H1 (cell line): ENCODE measurements around the gene SLC24A3. TPM values are rescaled to one million over a fixed set of nuclear protein-coding genes. Genes with fewer than 3 reads are reported as not detected.
A peak's percentile ranks its signal among the peaks of the same experiment; 100 is the strongest.

Source experiments
- CTCF ChIA-PET: fragments of 300-600 bp; sonication (Branson Sonifier 250); formaldehyde crosslinking; loops from one replicate; lab custom pipeline; 2021; ENCODE audit not compliant: partially characterized antibody; lab: Charles Lee
- POLR2A ChIA-PET: fragments of 300-600 bp; sonication (Branson Sonifier 250); formaldehyde crosslinking; loops from one replicate; lab custom pipeline; 2021; ENCODE audit warnings: inconsistent platforms; ENCODE audit not compliant: partially characterized antibody; lab: Charles Lee
- DNase-seq, 2 experiments: peaks; one replicate each; pipeline versions ENCODE4 v3.0.0 to v3.0.0-alpha.2; 2010 to 2022; ENCODE audit warnings: low spot score in 2 of 2, low read depth in 1 of 2, mixed read lengths in 1 of 2
- FAIRE-seq: peaks from 2 replicates; lab custom pipeline; 2011; peaks lifted over from hg19 to GRCh38; lab: Jason Lieb, UNC
- H2AFZ ChIP-seq: 2 replicates; pipeline ENCODE4 v1.8.1; 2012; ENCODE audit warnings: low read length, inconsistent platforms
- H2AK5ac ChIP-seq: 2 replicates; pipeline ENCODE4 v1.6.1; 2013; ENCODE audit warnings: low read depth, low read length
- H2BK120ac ChIP-seq: replicated peaks from 2 replicates; pipeline ENCODE3; 2013; ENCODE audit warnings: low read depth, low read length, inconsistent platforms
- H2BK12ac ChIP-seq: 2 replicates; pipeline ENCODE4 v1.6.1; 2013; ENCODE audit warnings: low read depth, low read length
- H2BK15ac ChIP-seq: 2 replicates; pipeline ENCODE4 v1.6.1; 2013; ENCODE audit warnings: low read length
- H2BK20ac ChIP-seq: 2 replicates; pipeline ENCODE4 v1.6.1; 2013; ENCODE audit warnings: low read length
- H2BK5ac ChIP-seq: 2 replicates; pipeline ENCODE4 v1.6.1; 2013; ENCODE audit warnings: low read depth, low read length
- H3K14ac ChIP-seq: 2 replicates; pipeline ENCODE4 v1.6.1; 2013; ENCODE audit warnings: inconsistent platforms; ENCODE audit not compliant: insufficient read length
- H3K18ac ChIP-seq: 2 replicates; pipeline ENCODE4 v1.6.1; 2013; ENCODE audit warnings: low read length; ENCODE audit errors: extremely low read depth
- H3K23ac ChIP-seq: 2 replicates; pipeline ENCODE4 v1.6.1; 2013; ENCODE audit warnings: inconsistent platforms; ENCODE audit not compliant: insufficient read length
- H3K23me2 ChIP-seq: 2 replicates; pipeline ENCODE4 v1.6.1; 2013; ENCODE audit warnings: low read depth, low read length
- H3K27ac ChIP-seq: 2 replicates; pipeline ENCODE4 v1.6.1; 2011; ENCODE audit warnings: low read depth, low read length, inconsistent platforms
- H3K27me3 ChIP-seq, 4 experiments: replicated peaks in 1 of 4; 1 replicate in 1 of 4; 2 replicates in 3 of 4; pipeline versions ENCODE4 v1.6.1 to v1.8.1; 2011 to 2013; ENCODE audit warnings: low read length in 3 of 4, mild to moderate bottlenecking in 3 of 4, inconsistent platforms in 2 of 4, mixed read lengths in 2 of 4, moderate library complexity in 1 of 4; ENCODE audit not compliant: control insufficient read depth in 3 of 4, insufficient read depth in 3 of 4; ENCODE audit errors: extremely low read depth in 1 of 4
- H3K36me3 ChIP-seq, 4 experiments: 2 replicates each; pipeline versions ENCODE4 v1.6.1 to v1.8.1; 2011 to 2013; ENCODE audit warnings: mild to moderate bottlenecking in 4 of 4, low read length in 3 of 4, moderate library complexity in 2 of 4, control low read depth in 1 of 4, inconsistent platforms in 1 of 4; ENCODE audit not compliant: insufficient read depth in 4 of 4, control insufficient read depth in 2 of 4
- H3K4ac ChIP-seq: replicated peaks from 2 replicates; pipeline ENCODE3; 2013; ENCODE audit warnings: low read length, low read depth, mixed read lengths, inconsistent platforms; ENCODE audit not compliant: insufficient read length
- H3K4me1 ChIP-seq, 4 experiments: replicated peaks in 1 of 4; 1 replicate in 1 of 4; 2 replicates in 3 of 4; pipeline versions ENCODE4 v1.6.1 to v1.8.1; 2011 to 2013; ENCODE audit warnings: low read length in 3 of 4, inconsistent platforms in 2 of 4, mixed read lengths in 1 of 4; ENCODE audit not compliant: insufficient read depth in 4 of 4, control insufficient read depth in 3 of 4
- H3K4me2 ChIP-seq, 2 experiments: 2 replicates each; pipeline versions ENCODE4 v1.6.1 to v1.8.1; 2011 to 2013; ENCODE audit warnings: low read depth in 2 of 2, low read length in 2 of 2, control low read depth in 1 of 2, inconsistent platforms in 1 of 2, mild to moderate bottlenecking in 1 of 2; ENCODE audit not compliant: insufficient read depth in 1 of 2
- H3K4me3 ChIP-seq, 4 experiments: fragments of 200-600, 300-600 bp in 1 of 4; sonication (generic), shearing (Covaris generic), sonication (Bioruptor Twin) in 1 of 4; 2 replicates each; pipeline versions ENCODE4 v1.5.1 to v1.8.1; 2011 to 2016; ENCODE audit warnings: low read length in 4 of 4, low read depth in 3 of 4, control low read depth in 2 of 4, inconsistent platforms in 2 of 4, mild to moderate bottlenecking in 2 of 4, mixed read lengths in 1 of 4, moderate library complexity in 1 of 4; ENCODE audit not compliant: insufficient read depth in 2 of 4; ENCODE audit errors: extremely low read depth in 1 of 4
- H3K56ac ChIP-seq: replicated peaks from 2 replicates; pipeline ENCODE3; 2013; ENCODE audit warnings: low read depth, mild to moderate bottlenecking, mixed read lengths, low read length, inconsistent platforms; ENCODE audit not compliant: insufficient read length
- H3K79me1 ChIP-seq: 2 replicates; pipeline ENCODE4 v1.6.1; 2013; ENCODE audit warnings: low read depth, low read length, control low read depth
- H3K79me2 ChIP-seq, 2 experiments: 2 replicates each; pipeline versions ENCODE4 v1.6.1 to v1.8.1; 2012 to 2013; ENCODE audit warnings: low read length in 2 of 2, mild to moderate bottlenecking in 2 of 2, inconsistent platforms in 1 of 2; ENCODE audit not compliant: insufficient read depth in 2 of 2, control insufficient read depth in 1 of 2
- H3K9ac ChIP-seq, 4 experiments: replicated peaks in 1 of 4; 1 replicate in 1 of 4; 2 replicates in 3 of 4; pipeline versions ENCODE4 v1.6.1 to v1.8.1; 2011 to 2013; ENCODE audit warnings: low read depth in 3 of 4, low read length in 3 of 4, control low read depth in 2 of 4, mild to moderate bottlenecking in 2 of 4, moderate library complexity in 2 of 4, inconsistent platforms in 1 of 4; ENCODE audit errors: extremely low read depth in 1 of 4
- H3K9me3 ChIP-seq, 2 experiments: 2 replicates each; pipeline versions ENCODE4 v1.6.1 to v1.8.1; 2012 to 2013; ENCODE audit warnings: mild to moderate bottlenecking in 2 of 2, moderate library complexity in 2 of 2, control low read depth in 1 of 2, inconsistent platforms in 1 of 2, low read depth in 1 of 2, low read length in 1 of 2, mixed read lengths in 1 of 2; ENCODE audit not compliant: insufficient read depth in 2 of 2
- H4K20me1 ChIP-seq, 2 experiments: replicated peaks in 1 of 2; 2 replicates each; pipeline versions ENCODE3 to v1.8.1; 2011 to 2013; ENCODE audit warnings: inconsistent platforms in 2 of 2, low read length in 2 of 2, mild to moderate bottlenecking in 1 of 2; ENCODE audit not compliant: insufficient read depth in 2 of 2, control insufficient read depth in 1 of 2
- H4K5ac ChIP-seq: 2 replicates; pipeline ENCODE4 v1.6.1; 2013; ENCODE audit warnings: low read length, low read depth, mixed read lengths, inconsistent platforms; ENCODE audit not compliant: insufficient read length
- H4K8ac ChIP-seq: 2 replicates; pipeline ENCODE4 v1.8.0; 2013; ENCODE audit warnings: mild to moderate bottlenecking, moderate library complexity, low read length, inconsistent platforms; ENCODE audit not compliant: insufficient read depth; ENCODE audit errors: extremely low read depth
- H4K91ac ChIP-seq: replicated peaks from 2 replicates; pipeline ENCODE3; 2013; ENCODE audit warnings: low read length, mixed read lengths, inconsistent platforms; ENCODE audit not compliant: insufficient read length
- FOSL1 ChIP-seq: IDR thresholded peaks from 2 replicates; pipeline ENCODE4 v1.6.1; 2011; ENCODE audit warnings: mild to moderate bottlenecking, low read depth, low read length, moderate library complexity; ENCODE audit not compliant: insufficient read depth
- RAD21 ChIP-seq, 2 experiments: IDR thresholded peaks in 1 of 2; conservative IDR thresholded peaks in 1 of 2; 2 replicates each; pipeline ENCODE4 v1.6.1; 2011; ENCODE audit warnings: low read depth in 2 of 2, low read length in 2 of 2, improper control_type of control experiment in 1 of 2, inconsistent platforms in 1 of 2, mild to moderate bottlenecking in 1 of 2, moderate library complexity in 1 of 2
- WGBS, 2 experiments: shearing (Covaris generic) in 1 of 2; methylation state at CpG; one replicate each; pipeline versions ENCODE4 v1.1.6 to v1.1.7; 2013 to 2015; ENCODE audit warnings: low lambda C conversion rate in 2 of 2, mixed read lengths in 2 of 2, inconsistent platforms in 1 of 2, low coverage in 1 of 2, missing lambda C conversion rate in 1 of 2; ENCODE audit not compliant: insufficient replicate concordance in 2 of 2, insufficient coverage in 1 of 2, insufficient read length in 1 of 2; ENCODE audit errors: extremely low coverage in 1 of 2, missing lambda C conversion rate in 1 of 2; 5-methylcytosine and 5-hydroxymethylcytosine counted together
- polyA plus RNA-seq, 7 experiments: library from polyadenylated mRNA; depleted of rRNA in 3 of 7; stranded (reverse) in 5 of 7; unstranded in 2 of 7; fragments of >200 nt in 5 of 7; fragments of 200-250 nt in 2 of 7; gene quantifications; 1 replicate in 5 of 7; 2 replicates in 1 of 7; 4 replicates in 1 of 7; pipeline versions ENCODE4 v1.2.1 to v1.2.3, GENCODE V29; 2011 to 2013; ENCODE audit warnings: missing spikeins in 2 of 7, mixed read lengths in 2 of 7
- total RNA-seq: library from RNA; stranded (reverse); fragmentation: NEBNext Ultra II Directional; extraction: Animal tissue kit (Norgen Biotek cat#: 25700); gene quantifications from 2 replicates; pipeline ENCODE4 v1.2.1, GENCODE V29; 2021

Gene SLC24A3
- total and polyA plus RNA-seq, 2 of the 8 experiments (the other 6 are each of a cell fraction or from before 2014, with no cell fraction given): 4.5 to 6.3 TPM

- H3K4me3 ChIP-seq: no peak overlapping the region
- no peak overlapping the region for H3K4me2 ChIP-seq
- H3K9me3 ChIP-seq: no peaks in the 10 kb centered on the region
- H3K36me3 ChIP-seq: no peaks in the 10 kb centered on the region
- H3K23ac ChIP-seq: no peak overlapping the region
- ChIA-PET POLR2A (no interaction called here), CTCF (interaction anchor here (1.3 to 1.5 kb wide), 3 partner anchors 9 to 117 kb away, joined by 3 to 8 read pairs (median 3); no protein-coding TSS in a partner anchor)
- WGBS, 2 experiments: 78% methylated on average over 4 of the region's 4 CpGs; no CpG with 5 or more reads in 1 of the 2 experiments
- H2BK15ac ChIP-seq: no peak overlapping the region
- H3K14ac ChIP-seq: no peak overlapping the region
- H4K5ac ChIP-seq: no peak overlapping the region
- no peak overlapping the region for H2BK12ac ChIP-seq
- no peak overlapping the region for H4K91ac ChIP-seq
- no peaks in the 10 kb centered on the region for H3K79me1 ChIP-seq
- H3K27me3 ChIP-seq: no peaks in the 10 kb centered on the region
- H3K23me2 ChIP-seq: no peaks in the 10 kb centered on the region; the same call in 1 of the 2 replicates
- H4K20me1 ChIP-seq: peaks cover 0 to 2% of the 10 kb centered on the region in 2 experiments
- H3K4me1 ChIP-seq: no peaks in the 10 kb centered on the region
- peak in 1 of 2 experiments; percentile 3 for DNase-seq
- no peak overlapping the region for H2BK5ac ChIP-seq
- H3K79me2 ChIP-seq: no peaks in the 10 kb centered on the region
- H2BK120ac ChIP-seq: no peak overlapping the region
- H3K18ac ChIP-seq: no peak overlapping the region
- no peak overlapping the region for H3K27ac ChIP-seq
- H2AK5ac ChIP-seq: no peak overlapping the region
- no peak overlapping the region for H2AFZ ChIP-seq
- no peak overlapping the region for H3K4ac ChIP-seq
- H3K56ac ChIP-seq: no peak overlapping the region
- FAIRE-seq: no peak
- H3K9ac ChIP-seq: no peak overlapping the region
- no peak overlapping the region for H4K8ac ChIP-seq
- H2BK20ac ChIP-seq: no peak overlapping the region
- TF ChIP-seq RAD21 (IDR thresholded peaks at IDR 0.05 in 1 of 2, conservative IDR thresholded peaks at IDR 0.05 in 1 of 2; ENCODE audit: low read depth in 2 of 2, low read length in 2 of 2) (peak; percentile 18 to 38; a peak in 3 of 4 replicates), FOSL1 (no peak)
These were observed 251.2 kb downstream of the SLC24A3 start for GRCh38 chr20:19463597-19463996.
